ENCODE results near the gene UMODL1. TPM values are rescaled to one million over a fixed set of nuclear protein-coding genes. Genes with fewer than 3 reads are reported as not detected.

The UMODL1 gene
- total and polyA plus RNA-seq, 10 donors, result 0.02 to 0.85 (median 0.09) TPM; not detected in 3

GRCh38 chr21:42148584-42148983, 77.5 kb downstream of the UMODL1 start:
- no peak for TF ChIP-seq CTCF (IDR thresholded peaks at IDR 0.05 in 8 of 11, conservative IDR thresholded peaks at IDR 0.05 in 3 of 11)
- TF ChIP-seq POLR2AphosphoS5 (IDR thresholded peaks at IDR 0.05), result no peak
- TF ChIP-seq POLR2A (IDR thresholded peaks at IDR 0.05), result no peak
- DNase-seq, result no peak
- Histone ChIP-seq H3K36me3 (no peaks in the 10 kb centered on the region), H3K9me3 (no peaks in the 10 kb centered on the region), H3K4me1 (peaks cover 0 to 21% (median 6%) of the 10 kb centered on the region in 6 donors), H3K4me3 (no peak overlapping the region), H3K27me3 (replicated peaks in 1 of 7) (peaks cover 0 to 17% (median 0%) of the 10 kb centered on the region in 7 donors), H3K27ac (no peak overlapping the region)
- WGBS, 5 donors, result 93 to 100% (median 95%) methylated on average over 3 of the region's 3 CpGs
- intact Hi-C loops (cut with DNase I; ENCODE audit: low total_unique reads), result loop anchor here (5.0 kb wide), 1 partner anchor 299 kb away; no protein-coding TSS in a partner anchor

- intact Hi-C loops (cut with DNase I; ENCODE audit: low total_unique reads), result loop anchor here (5.0 kb wide), 1 partner anchor 297 kb away; no protein-coding TSS in a partner anchor
- Histone ChIP-seq H3K4me3 (no peak overlapping the region), H3K9me3 (no peaks in the 10 kb centered on the region), H3K36me3 (no peaks in the 10 kb centered on the region), H3K4me1 (peaks cover 0 to 21% (median 6%) of the 10 kb centered on the region in 6 donors), H3K27me3 (replicated peaks in 1 of 7) (peaks cover 0 to 23% (median 0%) of the 10 kb centered on the region in 7 donors), H3K27ac (no peak overlapping the region)
- TF ChIP-seq CTCF (IDR thresholded peaks at IDR 0.05 in 8 of 11, conservative IDR thresholded peaks at IDR 0.05 in 3 of 11) (no peak), POLR2A (IDR thresholded peaks at IDR 0.05) (no peak), POLR2AphosphoS5 (IDR thresholded peaks at IDR 0.05) (no peak)
- WGBS, 5 donors, result 84 to 91% (median 89%) methylated on average over 20 to 21 of the region's 21 CpGs
- no peak for DNase-seq
Observed at GRCh38 chr21:42149656-42150473, 78.7 kb downstream of the UMODL1 start.

- 89 to 92% (median 90%) methylated on average over 10 to 13 of the region's 13 CpGs for WGBS, 5 donors
- Histone ChIP-seq H3K36me3 (no peaks in the 10 kb centered on the region), H3K4me3 (no peak overlapping the region), H3K4me1 (peaks cover 0 to 17% (median 4%) of the 10 kb centered on the region in 6 donors), H3K9me3 (no peaks in the 10 kb centered on the region), H3K27me3 (replicated peaks in 1 of 7) (peaks cover 0 to 24% (median 0%) of the 10 kb centered on the region in 7 donors), H3K27ac (no peak overlapping the region)
- TF ChIP-seq CTCF (IDR thresholded peaks at IDR 0.05 in 8 of 11, conservative IDR thresholded peaks at IDR 0.05 in 3 of 11) (no peak), POLR2AphosphoS5 (IDR thresholded peaks at IDR 0.05) (no peak), POLR2A (IDR thresholded peaks at IDR 0.05) (no peak)
- intact Hi-C loops (cut with DNase I; ENCODE audit: low total_unique reads), result no loop called here
- no peak for DNase-seq
Observed at GRCh38 chr21:42150474-42151085, 79.5 kb downstream of the UMODL1 start.
